SK-N-MC (cell line): ENCODE results near the gene OTX2.

ENCODE experiments used
- EZH2 ChIP-seq: fragments of 200-600 bp; sonication (generic); IDR thresholded peaks from one replicate; pipeline ENCODE4 v1.6.1; 2017; ENCODE audit warnings: antibody characterized with exemption
- FOXP2 ChIP-seq: optimal IDR thresholded peaks from 2 replicates; pipeline ENCODE3; 2011; ENCODE audit warnings: mild to moderate bottlenecking, moderate library complexity; ENCODE audit not compliant: insufficient read depth; ENCODE audit errors: extremely low read length, control extremely low read depth
- POLR2AphosphoS5 ChIP-seq: IDR thresholded peaks from 2 replicates; pipeline ENCODE4 v1.6.1; 2012; ENCODE audit warnings: mild to moderate bottlenecking, low read depth, low read length, borderline replicate concordance

DNA sequence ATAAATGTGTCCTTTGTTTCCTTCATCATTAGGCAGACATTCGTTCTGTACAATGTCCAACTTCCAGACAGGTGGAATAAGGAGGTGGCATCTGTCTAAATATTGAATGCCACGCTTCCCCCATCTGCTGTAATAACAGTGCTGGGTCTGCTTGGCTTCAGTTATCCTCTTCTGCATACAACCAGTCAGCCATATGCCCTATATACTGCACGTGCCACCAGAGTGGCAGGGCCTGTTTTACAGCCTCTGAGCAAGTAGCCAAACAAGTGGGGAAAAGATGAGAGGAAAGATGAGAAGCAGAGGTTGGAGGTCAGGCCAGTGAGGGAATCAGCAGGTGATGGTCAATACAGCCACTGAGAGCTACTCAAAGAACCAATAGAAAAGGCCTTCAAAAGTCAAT, 55.4 kb downstream of the OTX2 start:
- TF ChIP-seq POLR2AphosphoS5 (no peak), EZH2 (no peak), FOXP2 (no peak)
